Measurements from ENCODE around the gene ADCY10. TPM values are rescaled to one million over a fixed set of nuclear protein-coding genes. Genes with fewer than 3 reads are reported as not detected.
A peak's percentile ranks its signal among the peaks of the same experiment; 100 is the strongest.

Gene ADCY10
- total and polyA plus RNA-seq, 2 experiments from 2014 or later, result 0.93 to 1.5 TPM

GRCh38 chr1:167928457-167928852, 14.5 kb upstream of the ADCY10 start:
- WGBS (ENCODE audit: low lambda C conversion rate, missing lambda C conversion rate), result 85% methylated on average over 2 of the region's 2 CpGs
- no peak overlapping the region for H3K4me3 ChIP-seq

GRCh38 chr1:167927046-167927754, 13.3 kb upstream of the ADCY10 start:
- Histone ChIP-seq H3K27ac (peak overlapping the region; percentile 87), H3K27me3 (no peaks in the 10 kb centered on the region), H3K9me2 (replicated peaks; ENCODE audit: insufficient read depth) (no peaks in the 10 kb centered on the region), H3K9me3 (ENCODE audit: low read depth) (no peaks in the 10 kb centered on the region), H3K4me3 (no peak overlapping the region), H3K36me3 (replicated peaks; ENCODE audit: insufficient read depth, low read depth) (no peaks in the 10 kb centered on the region), H3K79me2 (peaks cover 85% of the 10 kb centered on the region), H2AFZ (no peak overlapping the region), H3K4me2 (peak overlapping the region; percentile 70), H3K4me1 (ENCODE audit: insufficient read depth) (peaks cover 31% of the 10 kb centered on the region), H4K20me1 (ENCODE audit: insufficient read depth, poor library complexity, severe bottlenecking) (no peaks in the 10 kb centered on the region)
- no peak for TF ChIP-seq EZH2 (IDR thresholded peaks at IDR 0.05; ENCODE audit: borderline replicate concordance)
- no peak for TF ChIP-seq EZH2phosphoT487 (IDR thresholded peaks at IDR 0.05; ENCODE audit: low read depth, severe bottlenecking, unreplicated experiment)
- 59% methylated on average over 4 of the region's 4 CpGs for WGBS (ENCODE audit: low lambda C conversion rate, missing lambda C conversion rate)
- no peak for DNase-seq (ENCODE audit: low spot score)

More at GRCh38 chr1:167928457-167928852, 14.5 kb upstream of the ADCY10 start:
- no peaks in the 10 kb centered on the region for H3K9me2 ChIP-seq (replicated peaks; ENCODE audit: insufficient read depth)
- no peaks in the 10 kb centered on the region for H3K27me3 ChIP-seq
- H2AFZ ChIP-seq, result peak overlapping the region; percentile 0
- peaks cover 27% of the 10 kb centered on the region for H3K4me1 ChIP-seq (ENCODE audit: insufficient read depth)
- H3K79me2 ChIP-seq, result peaks cover 87% of the 10 kb centered on the region
- TF ChIP-seq EZH2 (IDR thresholded peaks at IDR 0.05; ENCODE audit: borderline replicate concordance), result no peak
- TF ChIP-seq EZH2phosphoT487 (IDR thresholded peaks at IDR 0.05; ENCODE audit: low read depth, severe bottlenecking, unreplicated experiment), result no peak
- TF ChIP-seq CTCF (IDR thresholded peaks at IDR 0.05; ENCODE audit: poor library complexity), result no peak
- DNase-seq (ENCODE audit: low spot score), result no peak
- no peaks in the 10 kb centered on the region for H3K9me3 ChIP-seq (ENCODE audit: low read depth)
- peak overlapping the region; percentile 70 for H3K4me2 ChIP-seq
- H3K36me3 ChIP-seq (replicated peaks; ENCODE audit: insufficient read depth, low read depth), result no peaks in the 10 kb centered on the region
- H3K27ac ChIP-seq, result peak overlapping the region; percentile 87
- H4K20me1 ChIP-seq (ENCODE audit: insufficient read depth, poor library complexity, severe bottlenecking), result no peaks in the 10 kb centered on the region

GRCh38 chr1:167926486-167926997, 12.6 kb upstream of the ADCY10 start:
- Histone ChIP-seq H3K36me3 (replicated peaks; ENCODE audit: insufficient read depth, low read depth) (no peaks in the 10 kb centered on the region), H3K9me2 (replicated peaks; ENCODE audit: insufficient read depth) (no peaks in the 10 kb centered on the region), H3K4me1 (ENCODE audit: insufficient read depth) (peaks cover 33% of the 10 kb centered on the region), H4K20me1 (ENCODE audit: insufficient read depth, poor library complexity, severe bottlenecking) (no peaks in the 10 kb centered on the region), H3K9me3 (ENCODE audit: low read depth) (no peaks in the 10 kb centered on the region), H3K4me2 (peak overlapping the region; percentile 70), H3K4me3 (no peak overlapping the region), H3K27ac (peak overlapping the region; percentile 87), H2AFZ (no peak overlapping the region), H3K79me2 (peaks cover 85% of the 10 kb centered on the region), H3K27me3 (no peaks in the 10 kb centered on the region)
- peak; percentile 71 for DNase-seq (ENCODE audit: low spot score)
- 40% methylated on average over 6 of the region's 6 CpGs for WGBS (ENCODE audit: low lambda C conversion rate, missing lambda C conversion rate)
- TF ChIP-seq CTCF (IDR thresholded peaks at IDR 0.05; ENCODE audit: poor library complexity), result no peak

GRCh38 chr1:167924543-167925231, 10.8 kb upstream of the ADCY10 start:
- H3K36me3 ChIP-seq (replicated peaks; ENCODE audit: insufficient read depth, low read depth), result no peaks in the 10 kb centered on the region
- H4K20me1 ChIP-seq (ENCODE audit: insufficient read depth, poor library complexity, severe bottlenecking), result no peaks in the 10 kb centered on the region
- no peaks in the 10 kb centered on the region for H3K9me3 ChIP-seq (ENCODE audit: low read depth)
- no peak for TF ChIP-seq CTCF (IDR thresholded peaks at IDR 0.05; ENCODE audit: poor library complexity)
- TF ChIP-seq EZH2 (IDR thresholded peaks at IDR 0.05; ENCODE audit: borderline replicate concordance), result no peak
- TF ChIP-seq EZH2phosphoT487 (IDR thresholded peaks at IDR 0.05; ENCODE audit: low read depth, severe bottlenecking, unreplicated experiment), result no peak
- no peak for DNase-seq (ENCODE audit: low spot score)
- no peak overlapping the region for H3K4me3 ChIP-seq
- H3K9me2 ChIP-seq (replicated peaks; ENCODE audit: insufficient read depth), result no peaks in the 10 kb centered on the region
- H2AFZ ChIP-seq, result no peak overlapping the region
- H3K4me1 ChIP-seq (ENCODE audit: insufficient read depth), result peaks cover 25% of the 10 kb centered on the region
- no peak overlapping the region for H3K27ac ChIP-seq
- H3K79me2 ChIP-seq, result peaks cover 85% of the 10 kb centered on the region
- no peaks in the 10 kb centered on the region for H3K27me3 ChIP-seq
- 93% methylated on average over 2 of the region's 2 CpGs for WGBS (ENCODE audit: low lambda C conversion rate, missing lambda C conversion rate)
- H3K4me2 ChIP-seq, result no peak overlapping the region

Measured in hepatocyte (in vitro differentiated cells).